OCI-LY1 (cell line): ENCODE measurements around the gene APLP1.

ENCODE experiments used
- CTCF ChIP-seq: fragments of 200-600 bp; sonication (generic), shearing (Covaris generic); IDR thresholded peaks from 2 replicates; pipeline ENCODE4 v1.5.1; 2017; ENCODE audit warnings: mild to moderate bottlenecking, antibody characterized with exemption, low read length, moderate library complexity, mixed read lengths
- EZH2 ChIP-seq: fragments of 200-600 bp; sonication (generic), shearing (Covaris generic); IDR thresholded peaks from 2 replicates; pipeline ENCODE4 v1.8.0; 2017; ENCODE audit warnings: borderline replicate concordance, mixed run types, mild to moderate bottlenecking, antibody characterized with exemption, low read length, moderate library complexity, mixed read lengths

- TF ChIP-seq CTCF (no peak), EZH2 (no peak)
These were observed 1.2 kb downstream of the APLP1 start for GRCh38 chr19:35869327-35870123.
